DMS79 (cell line): ENCODE measurements around the gene MCEMP1.
A peak's percentile ranks its signal among the peaks of the same experiment; 100 is the strongest.

Experiments
- DNase-seq: peaks from one replicate; lab custom pipeline; 2025; lab: John Stamatoyannopoulos, UW

Gene MCEMP1

GRCh38 chr19:7670790-7671189 lies 6.1 kb upstream of the MCEMP1 start:
- no peak for DNase-seq

- DNase-seq = no peak
Measured at GRCh38 chr19:7672522-7672921, 4.4 kb upstream of the MCEMP1 start.

GRCh38 chr19:7674010-7675005 lies 2.6 kb upstream of the MCEMP1 start:
- DNase-seq = no peak

GRCh38 chr19:7676376-7676775 lies 514 bp upstream of the MCEMP1 start:
- DNase-seq = no peak

GRCh38 chr19:7677669-7678311 lies 900 bp downstream of the MCEMP1 start:
- no peak for DNase-seq

GRCh38 chr19:7678971-7679751 lies 2.3 kb downstream of the MCEMP1 start:
- DNase-seq = peak; percentile 26

- peak; percentile 40 for DNase-seq
Measured at GRCh38 chr19:7679771-7680605, 3.1 kb downstream of the MCEMP1 start.

- peak; percentile 43 for DNase-seq
Measured at GRCh38 chr19:7680606-7681339, 3.9 kb downstream of the MCEMP1 start, which contains the start of gene TRAPPC5. TRAPPC5 (plus strand) TSS chr19:7680833; CDS start chr19:7682254, 1,421 bp downstream.

GRCh38 chr19:7681340-7682174 lies 4.7 kb downstream of the MCEMP1 start:
- no peak for DNase-seq

GRCh38 chr19:7682175-7682855 lies 5.4 kb downstream of the MCEMP1 start:
- DNase-seq = no peak

GRCh38 chr19:7685546-7686445 lies 8.9 kb downstream of the MCEMP1 start:
- no peak for DNase-seq

- no peak for DNase-seq
Measured at GRCh38 chr19:7687177-7687576, 10.3 kb downstream of the MCEMP1 start.

GRCh38 chr19:7689165-7689564 lies 12.3 kb downstream of the MCEMP1 start:
- no peak for DNase-seq

- no peak for DNase-seq
Measured at GRCh38 chr19:7690779-7691258, 13.9 kb downstream of the MCEMP1 start.

GRCh38 chr19:7691497-7691896 lies 14.6 kb downstream of the MCEMP1 start:
- no peak for DNase-seq

GRCh38 chr19:7692417-7693088 lies 15.7 kb downstream of the MCEMP1 start:
- DNase-seq = no peak

- DNase-seq = no peak
Measured at GRCh38 chr19:7694499-7694898, 17.6 kb downstream of the MCEMP1 start.
